BJ (cell line): ENCODE data around the gene CLEC4G. TPM values are rescaled to one million over a fixed set of nuclear protein-coding genes. Genes with fewer than 3 reads are reported as not detected.

Experiments used
- CTCF ChIA-PET: fragments of 350-600 bp; formaldehyde crosslinking; extraction: SDS; loops from one replicate; lab custom pipeline; 2021; ENCODE audit warnings: antibody characterized with exemption, inconsistent platforms; lab: Yijun Ruan, JAX
- POLR2A ChIA-PET: fragments of 300-600 bp; sonication (Branson Sonifier 250); formaldehyde crosslinking; extraction: SDS; loops from one replicate; lab custom pipeline; 2021; ENCODE audit warnings: antibody characterized with exemption; lab: Charles Lee
- DNase-seq: peaks from one replicate; pipeline ENCODE4 v3.0.0-alpha.2; 2011; ENCODE audit warnings: low read depth
- H3K27me3 ChIP-seq: 2 replicates; pipeline ENCODE4 v1.6.0; 2011; ENCODE audit warnings: low read length; ENCODE audit not compliant: control insufficient read depth, insufficient read depth
- H3K36me3 ChIP-seq: 2 replicates; pipeline ENCODE4 v1.5.1; 2011; ENCODE audit warnings: low read length; ENCODE audit not compliant: control insufficient read depth, insufficient read depth
- H3K4me3 ChIP-seq: 2 replicates; pipeline ENCODE4 v1.5.1; 2011; ENCODE audit warnings: low read depth, mild to moderate bottlenecking, control low read depth, low read length
- polyA minus RNA-seq: library from RNA; depleted of rRNA, polyadenylated mRNA; stranded (reverse); fragments of >200 nt; gene quantifications from 2 replicates; pipeline ENCODE4 v1.2.3, GENCODE V29; 2011; rRNA and poly(A)+ RNA removed
- polyA plus RNA-seq: library from polyadenylated mRNA; depleted of rRNA; stranded (reverse); fragments of >200 nt; gene quantifications from 2 replicates; pipeline ENCODE4 v1.2.3, GENCODE V29; 2011; rRNA removed
- TF ChIP-seq, protein P1 (sequence below): IDR thresholded peaks from 2 replicates; pipeline ENCODE4 v1.5.1; 2011; ENCODE audit warnings: low read depth, mild to moderate bottlenecking, control low read depth, inconsistent platforms, low read length, moderate library complexity; ENCODE audit not compliant: insufficient read depth

CLEC4G gene, protein sequence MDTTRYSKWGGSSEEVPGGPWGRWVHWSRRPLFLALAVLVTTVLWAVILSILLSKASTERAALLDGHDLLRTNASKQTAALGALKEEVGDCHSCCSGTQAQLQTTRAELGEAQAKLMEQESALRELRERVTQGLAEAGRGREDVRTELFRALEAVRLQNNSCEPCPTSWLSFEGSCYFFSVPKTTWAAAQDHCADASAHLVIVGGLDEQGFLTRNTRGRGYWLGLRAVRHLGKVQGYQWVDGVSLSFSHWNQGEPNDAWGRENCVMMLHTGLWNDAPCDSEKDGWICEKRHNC
- polyA plus RNA-seq: not detected in 2 replicates
- not detected in 2 replicates for polyA minus RNA-seq

DNA sequence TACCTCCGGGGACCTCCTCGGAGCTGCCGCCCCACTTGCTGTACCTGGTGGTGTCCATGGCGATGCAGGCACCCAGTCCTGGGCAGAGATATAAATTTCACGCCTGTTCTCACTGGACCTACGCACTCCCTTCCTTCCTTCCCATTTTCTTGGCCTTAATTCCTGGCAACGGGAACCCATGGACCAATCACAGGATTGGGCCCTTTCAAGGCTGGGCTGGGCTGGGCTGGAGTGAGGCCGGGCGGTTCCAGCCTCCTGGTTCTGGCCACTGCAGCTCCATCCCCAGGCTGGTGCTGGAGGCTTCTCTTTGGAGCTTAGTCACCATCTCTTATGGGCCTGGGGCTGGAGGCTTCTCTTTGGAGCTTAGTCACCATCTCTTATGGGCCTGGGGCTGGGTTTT lies at the start of gene CLEC4G:
TSS of gene CLEC4G (minus strand) at position 66 of the 400 bp plus-strand sequence. CDS start at position 58, 8 bp downstream.
- POLR2A ChIA-PET: no interaction called here

DNA sequence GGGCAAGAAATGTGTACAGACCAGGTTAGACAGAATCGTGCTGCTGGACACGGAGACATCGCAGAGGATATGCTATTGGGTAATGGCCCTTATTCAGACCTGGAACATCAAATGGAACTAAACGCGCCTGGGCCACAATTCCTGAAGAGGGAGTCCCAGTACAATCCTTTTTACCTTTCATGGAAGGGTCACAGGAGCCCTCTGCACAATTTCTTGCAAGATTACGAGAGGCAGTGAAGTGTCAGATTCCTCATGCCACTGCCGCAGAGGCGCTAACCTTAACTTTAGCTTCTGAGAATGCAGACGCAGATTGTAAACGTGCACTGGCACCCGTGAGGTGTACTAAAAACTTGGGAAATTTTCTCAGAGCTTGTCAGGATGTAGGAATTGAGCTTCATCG lies 49.2 kb upstream of the CLEC4G start:
- DNase-seq: no peak
- Histone ChIP-seq H3K4me3 (no peak overlapping the region), H3K27me3 (peaks cover 5% of the 10 kb centered on the region), H3K36me3 (no peaks in the 10 kb centered on the region)
- POLR2A ChIA-PET: no interaction called here
- TF ChIP-seq, protein P1, sequence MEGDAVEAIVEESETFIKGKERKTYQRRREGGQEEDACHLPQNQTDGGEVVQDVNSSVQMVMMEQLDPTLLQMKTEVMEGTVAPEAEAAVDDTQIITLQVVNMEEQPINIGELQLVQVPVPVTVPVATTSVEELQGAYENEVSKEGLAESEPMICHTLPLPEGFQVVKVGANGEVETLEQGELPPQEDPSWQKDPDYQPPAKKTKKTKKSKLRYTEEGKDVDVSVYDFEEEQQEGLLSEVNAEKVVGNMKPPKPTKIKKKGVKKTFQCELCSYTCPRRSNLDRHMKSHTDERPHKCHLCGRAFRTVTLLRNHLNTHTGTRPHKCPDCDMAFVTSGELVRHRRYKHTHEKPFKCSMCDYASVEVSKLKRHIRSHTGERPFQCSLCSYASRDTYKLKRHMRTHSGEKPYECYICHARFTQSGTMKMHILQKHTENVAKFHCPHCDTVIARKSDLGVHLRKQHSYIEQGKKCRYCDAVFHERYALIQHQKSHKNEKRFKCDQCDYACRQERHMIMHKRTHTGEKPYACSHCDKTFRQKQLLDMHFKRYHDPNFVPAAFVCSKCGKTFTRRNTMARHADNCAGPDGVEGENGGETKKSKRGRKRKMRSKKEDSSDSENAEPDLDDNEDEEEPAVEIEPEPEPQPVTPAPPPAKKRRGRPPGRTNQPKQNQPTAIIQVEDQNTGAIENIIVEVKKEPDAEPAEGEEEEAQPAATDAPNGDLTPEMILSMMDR: no peak
- CTCF ChIA-PET: no interaction called here

More for the DNA sequence above, at the start of gene CLEC4G:
- H3K4me3 ChIP-seq: no peak within 1 kb of the TSS
- CTCF ChIA-PET: no interaction called here
- H3K36me3 ChIP-seq: no peaks in the 10 kb centered on the region
- peaks cover 14% of the 10 kb centered on the region for H3K27me3 ChIP-seq
- DNase-seq: no peak
- TF ChIP-seq, protein P1: no peak

DNA sequence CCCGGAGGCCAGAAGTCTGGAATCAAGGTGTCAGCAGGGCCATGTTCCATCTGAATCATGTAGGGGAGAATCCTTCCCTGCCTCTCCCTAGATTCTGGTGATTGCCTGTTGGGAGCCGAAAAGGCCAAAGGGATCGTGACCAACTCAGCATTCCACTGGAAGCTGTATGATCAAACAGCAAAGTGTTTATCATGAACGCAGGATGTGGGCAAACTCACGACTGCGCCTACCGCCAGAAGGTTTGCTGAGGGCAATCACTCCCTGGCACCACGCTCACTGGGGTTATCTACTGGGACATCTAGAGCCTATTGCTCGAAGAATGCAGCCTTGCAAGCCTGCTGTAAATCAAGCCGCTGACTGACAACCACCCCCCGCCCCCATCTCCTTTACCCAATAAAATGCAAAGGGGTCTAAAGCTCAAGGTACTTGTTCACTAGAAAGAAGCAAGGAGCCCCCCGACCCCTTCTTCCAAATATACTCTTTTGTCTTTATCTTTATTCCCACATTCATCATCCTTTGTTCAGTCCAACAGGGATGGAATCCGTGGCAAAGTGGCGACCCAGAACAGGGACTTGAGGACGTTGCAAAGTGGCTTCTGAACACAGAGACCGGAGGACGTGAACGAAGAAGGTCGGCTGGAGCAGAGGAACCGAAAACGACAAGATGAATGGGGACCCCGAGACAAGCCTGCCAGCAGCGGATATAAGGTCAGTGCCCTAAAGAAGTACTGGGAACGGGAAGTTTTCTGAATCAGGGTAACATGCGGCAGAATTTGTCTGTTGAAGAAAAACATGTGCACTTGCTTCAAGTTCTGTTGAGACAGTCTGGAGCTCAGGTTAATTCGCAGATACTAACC lies 47.9 kb upstream of the CLEC4G start:
- H3K4me3 ChIP-seq: no peak overlapping the region
- TF ChIP-seq, protein P1: no peak
- ChIA-PET CTCF (interaction anchor here (0.5 kb wide), 1 partner anchor 15 kb away, joined by 4 read pairs; no protein-coding TSS in a partner anchor), POLR2A (no interaction called here)
- no peak for DNase-seq
- no peaks in the 10 kb centered on the region for H3K36me3 ChIP-seq
- peaks cover 5% of the 10 kb centered on the region for H3K27me3 ChIP-seq

DNA sequence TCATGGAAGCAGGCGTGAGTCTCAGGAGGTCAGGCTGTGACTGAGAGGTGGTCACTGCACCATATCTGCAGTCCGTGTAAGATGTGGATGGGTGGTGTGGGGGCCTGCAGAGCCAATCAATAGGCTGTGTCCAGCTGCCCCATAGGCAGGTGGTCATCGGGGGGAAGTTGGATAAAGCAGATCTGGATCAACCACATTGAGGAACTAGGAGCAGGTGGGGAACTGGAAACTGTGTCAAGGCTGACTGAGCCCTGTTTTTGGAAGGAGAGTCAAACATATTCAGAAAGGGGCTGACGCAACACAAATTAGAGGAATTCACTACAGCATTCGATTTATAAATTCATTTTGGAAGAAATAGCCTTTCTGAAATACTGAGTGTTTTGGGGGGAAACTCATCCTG lies 46.2 kb upstream of the CLEC4G start:
- H3K4me3 ChIP-seq: no peak overlapping the region
- CTCF ChIA-PET: no interaction called here
- no peaks in the 10 kb centered on the region for H3K36me3 ChIP-seq

More for the DNA sequence above, 46.2 kb upstream of the CLEC4G start:
- no peak for DNase-seq
- TF ChIP-seq, protein P1: no peak
- H3K27me3 ChIP-seq: peaks cover 5% of the 10 kb centered on the region
- POLR2A ChIA-PET: no interaction called here
